K562 (cell line): ENCODE results near the gene TRIM68. TPM values are rescaled to one million over a fixed set of nuclear protein-coding genes. Genes with fewer than 3 reads are reported as not detected.
A peak's percentile ranks its signal among the peaks of the same experiment; 100 is the strongest.

ENCODE experiments used
- ATAC-seq: fragments of 200-7000 bp; cut with Tn5 transposase; 3 replicates; pipeline ENCODE4 v1.9.1; 2020; ENCODE audit warnings: moderate library complexity
- Bru-seq: library from RNA; stranded (reverse); fragments of 400-500 nt; gene quantifications from one replicate; lab custom pipeline; 2021; lab: Mats Ljungman, UMichigan
- BruChase-seq, 2 experiments: library from RNA; stranded (reverse); fragments of 400-500 nt; gene quantifications; one replicate each; lab custom pipeline; 2021; lab: Mats Ljungman, UMichigan
- BruUV-seq: library from RNA; stranded (reverse); fragments of 400-500 nt; replicated peaks from 2 replicates; lab custom pipeline; 2021; lab: Mats Ljungman, UMichigan
- CTCF ChIA-PET: fragments of 300-600 bp; formaldehyde crosslinking; extraction: SDS; loops from one replicate; lab custom pipeline; 2021; ENCODE audit warnings: low intra/inter-chr PET ratio; lab: Yijun Ruan, JAX
- POLR2A ChIA-PET: fragments of 300-600, 350-650 bp; sonication (Branson Sonifier 250); formaldehyde crosslinking; extraction: SDS; loops from one replicate; lab custom pipeline; 2021; ENCODE audit warnings: antibody characterized with exemption, inconsistent platforms; lab: Yijun Ruan, JAX
- DNase-seq, 4 experiments: peaks; one replicate each; pipeline versions ENCODE4 v3.0.0 to v3.0.0-alpha.2; 2011 to 2018; ENCODE audit warnings: low spot score in 3 of 4, mixed read lengths in 3 of 4; ENCODE audit errors: extremely low read depth in 1 of 4
- FAIRE-seq: peaks from 2 replicates; lab custom pipeline; 2011; peaks lifted over from hg19 to GRCh38; lab: Jason Lieb, UNC
- H2AFZ ChIP-seq: 2 replicates; pipeline ENCODE4 v1.6.0; 2011; ENCODE audit warnings: low read depth, low read length, control low read depth, inconsistent platforms
- H3K27ac ChIP-seq: fragments of 200-600 bp; 3 replicates; pipeline ENCODE4 v1.8.0; 2011; ENCODE audit warnings: low read depth, mild to moderate bottlenecking, control low read depth, inconsistent platforms, low read length, moderate library complexity, mixed read lengths; ENCODE audit errors: extremely low read depth
- H3K27me3 ChIP-seq, 2 experiments: fragments of 300-600 bp in 1 of 2; 2 replicates in 1 of 2; 3 replicates in 1 of 2; pipeline versions ENCODE4 v1.6.0 to v1.8.0; 2011; ENCODE audit warnings: inconsistent platforms in 2 of 2, low read length in 2 of 2, mild to moderate bottlenecking in 1 of 2, mixed read lengths in 1 of 2, moderate library complexity in 1 of 2; ENCODE audit not compliant: control insufficient read depth in 2 of 2, insufficient read depth in 2 of 2
- H3K36me3 ChIP-seq: fragments of 300-600 bp; 3 replicates; pipeline ENCODE4 v1.8.0; 2011; ENCODE audit warnings: mild to moderate bottlenecking, low read length, inconsistent platforms; ENCODE audit not compliant: control insufficient read depth, insufficient read depth
- H3K4me1 ChIP-seq, 2 experiments: fragments of 200-600 bp in 1 of 2; replicated peaks in 1 of 2; 2 replicates in 1 of 2; 3 replicates in 1 of 2; pipeline versions ENCODE4 v1.5.1 to v1.8.0; 2011; ENCODE audit warnings: inconsistent platforms in 2 of 2, low read length in 2 of 2, mild to moderate bottlenecking in 1 of 2, mixed read lengths in 1 of 2, moderate library complexity in 1 of 2; ENCODE audit not compliant: control insufficient read depth in 2 of 2, insufficient read depth in 2 of 2
- H3K4me2 ChIP-seq: 2 replicates; pipeline ENCODE4 v1.6.1; 2011; ENCODE audit warnings: low read length, control low read depth, inconsistent platforms, mixed read lengths; ENCODE audit not compliant: insufficient read depth
- H3K4me3 ChIP-seq: fragments of 200-600 bp; sonication (generic), shearing (Covaris generic); 2 replicates; pipeline ENCODE4 v1.5.1; 2016; ENCODE audit warnings: control low read depth, inconsistent platforms
- H3K79me2 ChIP-seq: fragments of 200-600 bp; 3 replicates; pipeline ENCODE4 v1.8.0; 2011; ENCODE audit warnings: low read length, inconsistent platforms; ENCODE audit not compliant: control insufficient read depth, insufficient read depth
- H3K9ac ChIP-seq, 2 experiments: 2 replicates each; pipeline versions ENCODE4 v1.6.0 to v1.6.1; 2011; ENCODE audit warnings: low read depth in 2 of 2, low read length in 2 of 2, control low read depth in 1 of 2, inconsistent platforms in 1 of 2, mild to moderate bottlenecking in 1 of 2, mixed read lengths in 1 of 2; ENCODE audit not compliant: insufficient read depth in 1 of 2
- H3K9me1 ChIP-seq: one replicate; pipeline ENCODE4 v1.6.0; 2011; ENCODE audit warnings: inconsistent platforms, mild to moderate bottlenecking, low read length, moderate library complexity; ENCODE audit not compliant: control insufficient read depth, insufficient read depth
- H3K9me3 ChIP-seq: replicated peaks from 2 replicates; pipeline ENCODE4 v1.5.1; 2011; ENCODE audit warnings: low read depth, low read length, inconsistent platforms; ENCODE audit not compliant: control insufficient read depth, insufficient read depth
- H4K20me1 ChIP-seq: replicated peaks from 2 replicates; pipeline ENCODE4 v1.6.1; 2011; ENCODE audit warnings: low read length, inconsistent platforms, mixed read lengths; ENCODE audit not compliant: control insufficient read depth, insufficient read depth
- POLR2G ChIP-seq: fragments of 200-400 bp; formaldehyde crosslinking; IDR thresholded peaks from 2 replicates; pipeline ENCODE4 v1.6.1; 2017; ENCODE audit warnings: low read depth, mild to moderate bottlenecking, antibody characterized with exemption, low read length, moderate library complexity
- WGBS: fragments of 100-300 bp; shearing (Covaris generic); methylation state at CpG from one replicate; pipeline ENCODE4 v1.1.6; 2016; ENCODE audit warnings: low coverage, mixed read lengths; ENCODE audit not compliant: insufficient coverage; ENCODE audit errors: missing lambda C conversion rate; 5-methylcytosine and 5-hydroxymethylcytosine counted together
- in situ Hi-C: fragments of 300-500 bp; cut with MboI; formaldehyde crosslinking; loops from 4 replicates; pipeline ENCODE4 v1.15.0; 2018; ENCODE audit warnings: inconsistent platforms, mixed read lengths
- intact Hi-C: fragments of 100-400 bp; cut with micrococcal nuclease; formaldehyde crosslinking; loops from 2 replicates; pipeline ENCODE4 v1.14.2; 2022
- long read RNA-seq, 3 experiments: library from polyadenylated mRNA in 2 of 3; library from RNA in 1 of 3; unstranded in 2 of 3; stranded (forward) in 1 of 3; transcript quantifications; one replicate each; pipeline ENCODE4 v2.0.0, GENCODE V29; 2019 to 2022
- polyA minus RNA-seq, 3 experiments: library from RNA; depleted of rRNA, polyadenylated mRNA; stranded (reverse); fragments of >200 nt; gene quantifications; 2 replicates each; pipeline ENCODE4 v1.2.3, GENCODE V29; 2011
- polyA plus RNA-seq, 8 experiments: library from polyadenylated mRNA; depleted of rRNA in 4 of 8; stranded (reverse) in 5 of 8; unstranded in 3 of 8; fragments of >200 nt; fragmentation: Nextera tagmentation in 2 of 8; fragmentation: Illumina TruSeq in 1 of 8; extraction: Ambion mirVana in 2 of 8; extraction: Trizol in 1 of 8; gene quantifications; 2 replicates each; pipeline versions ENCODE4 v1.2.1 to v1.2.3, GENCODE V29; 2011 to 2014; ENCODE audit warnings: inconsistent platforms in 1 of 8, missing spikeins in 1 of 8
- total RNA-seq, 7 experiments: library from RNA; depleted of rRNA in 6 of 7; stranded (reverse); fragments of >200 nt in 6 of 7; fragmentation: Illumina TruSeq in 2 of 7; extraction: Trizol in 2 of 7; gene quantifications; 2 replicates each; pipeline versions ENCODE4 v1.2.1 to v1.2.3, GENCODE V29; 2011 to 2021; ENCODE audit warnings: low replicate concordance in 1 of 7

The TRIM68 gene, protein sequence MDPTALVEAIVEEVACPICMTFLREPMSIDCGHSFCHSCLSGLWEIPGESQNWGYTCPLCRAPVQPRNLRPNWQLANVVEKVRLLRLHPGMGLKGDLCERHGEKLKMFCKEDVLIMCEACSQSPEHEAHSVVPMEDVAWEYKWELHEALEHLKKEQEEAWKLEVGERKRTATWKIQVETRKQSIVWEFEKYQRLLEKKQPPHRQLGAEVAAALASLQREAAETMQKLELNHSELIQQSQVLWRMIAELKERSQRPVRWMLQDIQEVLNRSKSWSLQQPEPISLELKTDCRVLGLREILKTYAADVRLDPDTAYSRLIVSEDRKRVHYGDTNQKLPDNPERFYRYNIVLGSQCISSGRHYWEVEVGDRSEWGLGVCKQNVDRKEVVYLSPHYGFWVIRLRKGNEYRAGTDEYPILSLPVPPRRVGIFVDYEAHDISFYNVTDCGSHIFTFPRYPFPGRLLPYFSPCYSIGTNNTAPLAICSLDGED
- total RNA-seq (2011; cell fraction: chromatin; rRNA removed; ENCODE audit: low replicate concordance), result 21.2 and 28.3 TPM in 2 replicates
- total RNA-seq (2011; cell fraction: nucleolus; rRNA removed), result 13.0 and 14.3 TPM in 2 replicates
- total RNA-seq (2011; cell fraction: nucleoplasm; rRNA removed), result 20.9 and 23.4 TPM in 2 replicates
- total RNA-seq (2014; rRNA removed), result 8.8 and 10.2 TPM in 2 replicates
- 6.1 and 6.7 TPM in 2 replicates for total RNA-seq (2014; rRNA removed; fragmentation: Illumina TruSeq; extraction: Trizol)
- total RNA-seq (2015; rRNA removed; fragmentation: Illumina TruSeq; extraction: Trizol), result 9.2 TPM in 2 replicates
- total RNA-seq (2021), result 8.6 and 9.2 TPM in 2 replicates
- polyA plus RNA-seq (2011; rRNA removed), result 6.4 and 6.5 TPM in 2 replicates
- 4.4 and 4.5 TPM in 2 replicates for polyA plus RNA-seq (2011; cell fraction: cytosol; rRNA removed)
- polyA plus RNA-seq (2011; cell fraction: nucleus; rRNA removed), result 10.6 and 13.6 TPM in 2 replicates
- polyA plus RNA-seq (2012), result 8.0 and 9.7 TPM in 2 replicates
- 9.8 and 10.9 TPM in 2 replicates for polyA plus RNA-seq (2014; fragmentation: Illumina TruSeq; extraction: Trizol)
- polyA plus RNA-seq (2014; fragmentation: Nextera tagmentation; extraction: Ambion mirVana), result 1 to 10 TPM; 5.2 to 7.7 TPM
- polyA plus RNA-seq (2014; rRNA removed), result 7.9 and 9.3 TPM in 2 replicates
- polyA minus RNA-seq (2011; rRNA and poly(A)+ RNA removed), result 6.7 and 7.5 TPM in 2 replicates
- 1.9 and 2.5 TPM in 2 replicates for polyA minus RNA-seq (2011; cell fraction: cytosol; rRNA and poly(A)+ RNA removed)
- 12.7 and 15.4 TPM in 2 replicates for polyA minus RNA-seq (2011; cell fraction: nucleus; rRNA and poly(A)+ RNA removed)
- percentile 68 among the genes with signal in this experiment for Bru-seq, nascent RNA
- percentile 57 among the genes with signal in this experiment for BruChase-seq, experiment 1, labeled RNA remaining after a 2-hour chase
- BruChase-seq, experiment 2, labeled RNA remaining after a 6-hour chase, result percentile 62 among the genes with signal in this experiment
- long read RNA-seq, experiment 1, transcript TRIM68-201 (7 exons, 3,352 nt), result major isoform, 14 of 29 reads
- long read RNA-seq, experiment 1, partial matches to known transcripts, result 3 of 29 reads
- long read RNA-seq, experiment 1, other reads (novel, unspliced or antisense), result 9 of 29 reads
- long read RNA-seq, experiment 2, transcript TRIM68-201 (7 exons, 3,352 nt), result major isoform, 6 of 13 reads
- long read RNA-seq, experiment 2, partial matches to known transcripts, result 0 of 13 reads
- long read RNA-seq, experiment 2, other reads (novel, unspliced or antisense), result 5 of 13 reads
- long read RNA-seq, experiment 3, partial matches to known transcripts, result 0 of 3 reads
- long read RNA-seq, experiment 3, other reads (novel, unspliced or antisense), result 0 of 3 reads

DNA sequence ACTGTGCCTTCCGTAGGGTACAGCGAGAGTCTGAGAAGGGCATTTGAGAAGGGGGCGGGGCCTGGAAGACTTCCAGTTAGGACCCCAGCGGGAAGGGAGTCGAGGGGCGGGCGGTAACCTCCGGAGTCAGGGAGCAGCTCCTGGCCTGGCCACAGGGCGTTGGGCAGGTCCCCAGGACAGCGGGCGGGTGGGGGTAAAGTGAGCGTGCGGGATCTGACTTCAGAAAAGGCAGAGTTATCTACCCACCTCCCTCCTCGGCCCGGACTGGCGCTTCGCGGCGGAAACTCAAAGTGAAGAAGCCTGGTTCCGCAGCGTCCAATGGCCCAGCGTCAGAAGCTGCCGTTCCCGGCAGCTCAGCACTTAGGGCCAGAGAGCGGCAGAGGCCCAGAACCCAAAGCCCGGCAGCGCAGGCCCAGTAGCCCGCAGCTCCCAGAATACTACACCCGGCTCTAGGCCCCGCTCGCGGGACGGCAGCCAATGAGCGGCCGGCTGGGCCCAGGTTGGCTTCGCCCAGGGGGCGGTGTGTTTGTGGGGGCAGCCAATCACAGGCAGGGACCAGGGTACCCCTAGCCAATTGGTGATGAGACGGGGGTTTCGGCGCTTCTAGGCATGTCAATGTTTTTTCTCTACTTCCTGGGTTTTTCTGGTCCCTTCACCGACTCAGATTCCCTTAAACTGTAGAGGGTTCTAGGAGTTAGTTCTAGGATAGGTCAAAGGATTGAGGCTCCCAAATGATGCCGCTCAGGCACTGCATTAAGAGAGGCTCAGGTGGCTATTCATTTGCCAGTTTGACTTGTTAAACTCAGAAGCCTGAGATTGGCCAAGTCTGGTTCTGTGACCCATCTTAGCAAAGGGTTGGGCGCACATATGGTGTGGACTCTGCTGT lies at the start of gene TRIM68:
Gene TRIM68 (minus strand): TSS at position 451 of the 886 bp plus-strand sequence. CDS start 2,727 bp downstream, outside the sequence.
- intact Hi-C loops, result no loop called here
- Histone ChIP-seq H4K20me1 (no peaks in the 10 kb centered on the region), H3K9ac (peak within 1 kb of the TSS; percentile 78 to 92), H3K9me1 (no peaks in the 10 kb centered on the region), H3K4me1 (peaks cover 9 to 14% of the 10 kb centered on the region in 2 experiments; a peak in 3 of 5 replicates), H2AFZ (peak within 1 kb of the TSS; percentile 100), H3K9me3 (no peaks in the 10 kb centered on the region), H3K36me3 (peaks cover 4% of the 10 kb centered on the region; the same call in 2 of the 3 replicates), H3K27ac (peak within 1 kb of the TSS; percentile 86), H3K79me2 (peaks cover 11% of the 10 kb centered on the region; the same call in 2 of the 3 replicates), H3K4me2 (peak within 1 kb of the TSS; percentile 81), H3K27me3 (no peaks in the 10 kb centered on the region), H3K4me3 (peak within 1 kb of the TSS; percentile 68)
- WGBS, result 4% methylated on average over 41 of the region's 43 CpGs
- ATAC-seq, result peak; percentile 100
- BruUV-seq, result TSS peak; percentile 66
- ChIA-PET CTCF (no interaction called here), POLR2A (interaction anchor here (0.6 to 1.5 kb wide), 5 partner anchors 9 to 235 kb away, joined by 3 to 6 read pairs (median 4); partner anchors contain the start of gene OR52K1)
- peak; percentile 97 to 99 (median 98) for DNase-seq
- FAIRE-seq, result peak; percentile 99
- in situ Hi-C loops, result no loop called here
- peak; percentile 96 for TF ChIP-seq POLR2G
